Motor neuron (in vitro differentiated cells): ENCODE results near the gene ASZ1. TPM values are rescaled to one million over a fixed set of nuclear protein-coding genes. Genes with fewer than 3 reads are reported as not detected.
A peak's percentile ranks its signal among the peaks of the same experiment; 100 is the strongest.

Experiments used
- ATAC-seq, 8 experiments: fragments of 200-7000 bp; cut with Tn5 transposase; replicated peaks in 6 of 8; 2 replicates each; pipeline ENCODE4 v1.8.0; 2021; ENCODE audit warnings: mild to moderate bottlenecking in 8 of 8, moderate library complexity in 8 of 8
- H3K27ac ChIP-seq, 2 donors: fragments of 250-450 bp; sonication (Bioruptor Pico); 2 replicates each; pipeline ENCODE4 v1.9.0; 2021; ENCODE audit warnings: antibody characterized with exemption in 2 of 2, mild to moderate bottlenecking in 2 of 2, moderate library complexity in 1 of 2
- H3K4me1 ChIP-seq, 2 donors: fragments of 250-450 bp; sonication (Bioruptor Pico); replicated peaks in 1 of 2; 2 replicates each; pipeline ENCODE4 v1.6.1; 2021; ENCODE audit warnings: antibody characterized with exemption in 2 of 2, mild to moderate bottlenecking in 2 of 2, moderate library complexity in 1 of 2
- H3K4me3 ChIP-seq, 5 donors: fragments of 250-450 bp; sonication (Bioruptor Pico); 2 replicates each; pipeline ENCODE4 v1.9.0; 2021; ENCODE audit warnings: antibody characterized with exemption in 5 of 5, mild to moderate bottlenecking in 5 of 5, moderate library complexity in 4 of 5
- WGBS, 10 experiments: fragments of 450-650 bp; shearing (Covaris generic); methylation state at CpG; one replicate each; pipeline ENCODE4 v1.0.0; 2022; 5-methylcytosine and 5-hydroxymethylcytosine counted together
- in situ Hi-C, 9 experiments: fragments of 400-800 bp; cut with MboI; loops; one replicate each; pipeline ENCODE4 v1.15.0; 2021; ENCODE audit warnings: low sequenced_read_pairs in 9 of 9, low pct_unique_long_range_greater_than_20kb in 2 of 9; ENCODE audit not compliant: unreplicated experiment in 9 of 9
- total RNA-seq, 8 experiments: library from RNA; unstranded; fragments of 300-600 nt; gene quantifications; 2 replicates each; pipeline versions ENCODE4 v1.2.3 to v1.2.4, GENCODE V29; 2022

ASZ1 gene
- total RNA-seq, 8 experiments from 2014 or later = 0.14 TPM; not detected in 7

DNA sequence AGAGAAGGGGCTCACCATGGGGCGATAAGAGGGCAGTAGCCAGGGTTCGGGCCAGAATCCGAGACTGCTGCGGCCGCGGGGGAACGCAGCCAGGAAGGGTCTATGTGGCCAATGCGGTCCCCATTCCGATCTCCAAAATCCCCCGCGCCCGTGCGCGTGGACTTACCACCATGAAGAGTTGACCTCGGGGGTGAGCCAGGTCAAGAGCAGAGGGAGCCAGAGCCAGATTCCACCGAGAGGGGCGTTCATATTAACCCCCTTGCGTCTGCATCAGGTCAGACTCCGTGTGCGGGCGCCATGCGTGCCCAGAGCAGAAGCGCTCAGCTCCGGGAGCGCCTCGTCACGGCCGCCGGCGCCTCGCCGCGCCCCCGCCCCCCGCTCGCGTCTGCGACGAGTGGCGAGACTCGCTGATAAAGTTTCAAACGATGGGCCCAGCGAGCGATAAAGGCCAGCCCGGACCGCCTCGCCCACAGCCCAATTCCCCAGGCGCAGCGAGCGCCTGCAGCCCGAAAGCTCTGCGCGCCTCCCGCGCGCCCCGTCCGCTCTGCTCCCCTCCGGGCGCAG, 104.5 kb downstream of the ASZ1 start, which contains the start of gene WNT2:
Gene WNT2, minus strand, starts transcription at position 318 of the 564 bp plus-strand sequence. Its CDS starts 69 bp downstream, at position 249.
- peak in 6 of 8 experiments; percentile 13 to 47 (median 32) for ATAC-seq
- peaks cover 0 to 3% of the 10 kb centered on the region in 2 donors for H3K4me1 ChIP-seq
- no peak within 1 kb of the TSS for H3K27ac ChIP-seq
- in situ Hi-C loops = no loop called here
- WGBS, 10 experiments = 0 to 7% (median 7%) methylated on average over 2 to 18 of the region's 60 CpGs; no CpG with 5 or more reads in 7 of the 10 experiments
- H3K4me3 ChIP-seq = peak within 1 kb of the TSS; percentile 30 to 40 (median 36)

GRCh38 chr7:117320523-117320922, 106.8 kb downstream of the ASZ1 start:
- Histone ChIP-seq H3K27ac (no peak overlapping the region), H3K4me3 (no peak overlapping the region), H3K4me1 (peaks cover 0 to 3% of the 10 kb centered on the region in 2 donors)
- in situ Hi-C loops = no loop called here
- 40 to 100% (median 94%) methylated on average over 1 to 7 of the region's 10 CpGs; no CpG with 5 or more reads in 4 of the 10 experiments for WGBS, 10 experiments
- ATAC-seq = no peak

DNA sequence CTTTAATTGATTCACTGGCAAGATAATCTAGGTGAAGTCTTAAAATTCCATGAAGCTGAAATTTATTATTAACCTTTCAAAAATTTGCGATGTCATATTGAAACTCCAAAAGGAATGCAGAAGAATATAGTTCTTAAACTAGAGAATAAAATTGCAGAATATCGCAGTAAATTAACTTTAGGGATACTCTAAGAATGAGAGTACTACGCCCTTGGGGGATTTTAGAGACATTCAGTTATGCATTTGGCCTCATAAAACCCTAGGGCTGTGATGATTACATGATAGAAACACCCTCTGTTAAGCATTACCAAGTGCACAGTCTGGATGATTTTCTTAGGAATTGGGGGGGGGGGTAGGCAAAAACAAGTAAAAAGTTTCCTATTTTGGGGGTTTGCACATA, 108.1 kb downstream of the ASZ1 start:
- Histone ChIP-seq H3K4me1 (no peaks in the 10 kb centered on the region), H3K27ac (no peak overlapping the region), H3K4me3 (no peak overlapping the region)
- peak in 3 of 8 experiments; percentile 5 to 39 (median 35) for ATAC-seq
- 21 to 100% (median 93%) methylated on average over 1 to 3 of the region's 3 CpGs; no CpG with 5 or more reads in 1 of the 10 experiments for WGBS, 10 experiments
- in situ Hi-C loops = no loop called here

GRCh38 chr7:117313582-117313981, 113.7 kb downstream of the ASZ1 start:
- H3K27ac ChIP-seq = no peak overlapping the region
- H3K4me3 ChIP-seq = no peak overlapping the region
- in situ Hi-C loops = no loop called here
- ATAC-seq = no peak
- H3K4me1 ChIP-seq = no peaks in the 10 kb centered on the region

Other genes starting within 250 kb of the ASZ1 start
- gene WNT2, start 104.4 kb downstream of the ASZ1 start, total RNA-seq = 1 to 10 TPM in 1 of 8 experiments, under 1 TPM in 4, not detected in 3; 0.50 to 1.1 (median 0.63) TPM
- gene CFTR, start 52.5 kb upstream of the ASZ1 start, total RNA-seq = 1 to 10 TPM in 4 of 8 experiments, under 1 TPM in 2, not detected in 2; 0.76 to 2.7 (median 1.2) TPM